Bronchial epithelial cell (primary cell): ENCODE data around the gene GRID2. TPM values are rescaled to one million over a fixed set of nuclear protein-coding genes. Genes with fewer than 3 reads are reported as not detected.
A peak's percentile ranks its signal among the peaks of the same experiment; 100 is the strongest.

Experiments
- DNase-seq: peaks from one replicate; pipeline ENCODE4 v3.0.0-alpha.2; 2010; ENCODE audit warnings: low read depth
- FAIRE-seq: peaks from 2 replicates; lab custom pipeline; 2011; peaks lifted over from hg19 to GRCh38; lab: Jason Lieb, UNC
- H3K27me3 ChIP-seq: 2 replicates; pipeline ENCODE4 v1.5.1; 2011; ENCODE audit warnings: low read length; ENCODE audit not compliant: control insufficient read depth, insufficient read depth
- H3K36me3 ChIP-seq: 2 replicates; pipeline ENCODE4 v1.5.1; 2011; ENCODE audit warnings: low read length; ENCODE audit not compliant: control insufficient read depth, insufficient read depth
- H3K4me3 ChIP-seq: 2 replicates; pipeline ENCODE4 v1.5.1; 2011; ENCODE audit warnings: mild to moderate bottlenecking, low read depth, low read length, control low read depth
- total RNA-seq: library from RNA; depleted of rRNA; stranded (reverse); fragments of >200 nt; gene quantifications from 2 replicates; pipeline ENCODE4 v1.2.1, GENCODE V29; 2014
- TF ChIP-seq, protein P1 (sequence below): IDR thresholded peaks from 2 replicates; pipeline ENCODE4 v1.5.1; 2011; ENCODE audit warnings: mild to moderate bottlenecking, moderate library complexity, low read length, control low read depth, inconsistent platforms; ENCODE audit not compliant: insufficient read depth, severe bottlenecking

Gene GRID2
- total RNA-seq, 1 donor from 2014 or later, result not detected

DNA sequence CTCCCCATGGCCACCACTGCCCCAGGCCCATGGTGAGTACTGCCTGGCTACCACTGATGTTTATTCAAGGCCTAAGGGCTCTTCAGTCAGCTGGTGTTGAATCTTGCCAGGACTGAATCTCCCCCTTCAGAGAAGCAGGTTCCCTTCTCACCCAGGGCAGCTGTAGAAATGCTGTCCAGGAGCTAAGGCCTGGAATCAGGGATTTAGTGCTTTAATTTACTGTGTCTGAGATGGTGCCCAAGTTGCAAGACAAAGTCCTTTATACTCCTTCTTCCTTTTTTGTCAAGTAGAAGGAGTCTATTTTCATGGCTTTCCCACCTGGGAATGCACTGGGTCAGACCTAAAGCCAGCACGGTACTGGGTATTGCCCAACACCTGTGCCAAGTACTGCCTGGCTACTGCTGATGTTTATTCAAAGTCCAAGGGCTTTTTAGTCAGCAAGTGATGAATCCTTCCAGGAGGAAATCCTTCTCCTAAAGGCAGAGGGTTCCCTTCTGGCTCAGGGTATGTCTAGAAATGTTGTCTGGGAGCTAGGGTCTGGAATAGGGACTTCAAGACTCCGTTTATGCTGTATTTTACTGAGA, 1407.2 kb downstream of the GRID2 start:
- no peak for FAIRE-seq
- H3K27me3 ChIP-seq, result no peaks in the 10 kb centered on the region
- no peaks in the 10 kb centered on the region for H3K36me3 ChIP-seq
- DNase-seq, result no peak
- TF ChIP-seq, protein P1, sequence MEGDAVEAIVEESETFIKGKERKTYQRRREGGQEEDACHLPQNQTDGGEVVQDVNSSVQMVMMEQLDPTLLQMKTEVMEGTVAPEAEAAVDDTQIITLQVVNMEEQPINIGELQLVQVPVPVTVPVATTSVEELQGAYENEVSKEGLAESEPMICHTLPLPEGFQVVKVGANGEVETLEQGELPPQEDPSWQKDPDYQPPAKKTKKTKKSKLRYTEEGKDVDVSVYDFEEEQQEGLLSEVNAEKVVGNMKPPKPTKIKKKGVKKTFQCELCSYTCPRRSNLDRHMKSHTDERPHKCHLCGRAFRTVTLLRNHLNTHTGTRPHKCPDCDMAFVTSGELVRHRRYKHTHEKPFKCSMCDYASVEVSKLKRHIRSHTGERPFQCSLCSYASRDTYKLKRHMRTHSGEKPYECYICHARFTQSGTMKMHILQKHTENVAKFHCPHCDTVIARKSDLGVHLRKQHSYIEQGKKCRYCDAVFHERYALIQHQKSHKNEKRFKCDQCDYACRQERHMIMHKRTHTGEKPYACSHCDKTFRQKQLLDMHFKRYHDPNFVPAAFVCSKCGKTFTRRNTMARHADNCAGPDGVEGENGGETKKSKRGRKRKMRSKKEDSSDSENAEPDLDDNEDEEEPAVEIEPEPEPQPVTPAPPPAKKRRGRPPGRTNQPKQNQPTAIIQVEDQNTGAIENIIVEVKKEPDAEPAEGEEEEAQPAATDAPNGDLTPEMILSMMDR, result no peak
- no peak overlapping the region for H3K4me3 ChIP-seq

DNA sequence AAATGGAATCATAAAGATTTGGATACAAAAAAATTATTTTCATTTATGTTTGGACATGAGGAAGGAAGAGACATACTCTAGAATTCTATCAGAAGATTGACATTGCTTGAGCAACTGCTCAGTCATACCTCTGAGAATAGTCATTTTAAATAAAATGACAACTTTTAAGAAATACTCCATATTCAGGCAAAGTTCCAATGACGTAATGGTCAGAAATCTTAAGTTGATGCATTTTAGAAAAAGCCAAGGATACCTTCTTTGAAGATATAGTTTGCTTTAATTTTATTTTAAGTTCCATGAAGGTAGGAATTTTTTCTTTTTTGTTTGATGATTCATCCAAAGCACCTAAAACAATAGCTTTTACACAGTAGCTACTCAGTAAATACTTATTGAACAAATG, 1414.5 kb downstream of the GRID2 start:
- DNase-seq, result no peak
- Histone ChIP-seq H3K4me3 (no peak overlapping the region), H3K27me3 (no peaks in the 10 kb centered on the region), H3K36me3 (no peaks in the 10 kb centered on the region)
- FAIRE-seq, result no peak
- TF ChIP-seq, protein P1, result no peak

DNA sequence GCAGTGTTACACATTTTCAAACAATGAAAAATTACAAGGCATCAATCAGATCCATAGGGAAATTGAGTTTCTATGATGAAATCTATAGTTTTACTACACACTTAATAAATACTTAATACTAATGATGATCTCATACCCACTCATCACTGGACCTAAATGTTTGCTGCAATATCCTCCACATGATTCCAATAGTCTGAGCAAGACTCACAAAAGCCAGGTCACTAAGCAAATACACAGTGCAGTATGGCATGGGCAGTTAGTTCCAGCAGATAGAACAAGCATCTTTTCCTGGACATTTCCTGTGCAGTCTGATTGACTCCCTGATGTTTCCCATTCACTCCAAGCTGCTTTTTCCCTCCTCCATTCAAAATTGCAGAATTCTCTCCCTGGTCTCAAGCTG, 1415.8 kb downstream of the GRID2 start:
- TF ChIP-seq, protein P1, result no peak
- Histone ChIP-seq H3K4me3 (no peak overlapping the region), H3K36me3 (no peaks in the 10 kb centered on the region), H3K27me3 (no peaks in the 10 kb centered on the region)
- DNase-seq (peak; percentile 85), FAIRE-seq (no peak)

DNA sequence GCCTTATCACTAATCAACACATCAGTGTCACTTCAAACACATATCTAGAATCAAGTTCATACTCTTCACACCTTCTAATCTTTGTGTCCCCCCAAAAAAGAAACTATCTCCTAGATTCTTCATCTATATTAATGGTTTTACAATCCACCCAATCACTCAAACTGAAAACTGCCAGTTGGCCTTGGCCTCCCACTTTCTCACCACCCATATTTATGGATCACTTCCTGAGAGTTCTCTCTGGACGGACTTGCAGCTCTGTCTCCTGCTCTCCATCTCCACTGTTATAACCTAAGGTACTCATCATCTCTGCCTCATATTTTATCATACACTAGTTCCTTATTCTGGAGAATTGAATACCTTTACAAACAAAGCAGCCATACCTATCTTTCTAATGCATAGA, 1418.7 kb downstream of the GRID2 start:
- DNase-seq (no peak), FAIRE-seq (no peak)
- no peaks in the 10 kb centered on the region for H3K27me3 ChIP-seq
- no peaks in the 10 kb centered on the region for H3K36me3 ChIP-seq
- H3K4me3 ChIP-seq, result no peak overlapping the region
- TF ChIP-seq, protein P1, result no peak

DNA sequence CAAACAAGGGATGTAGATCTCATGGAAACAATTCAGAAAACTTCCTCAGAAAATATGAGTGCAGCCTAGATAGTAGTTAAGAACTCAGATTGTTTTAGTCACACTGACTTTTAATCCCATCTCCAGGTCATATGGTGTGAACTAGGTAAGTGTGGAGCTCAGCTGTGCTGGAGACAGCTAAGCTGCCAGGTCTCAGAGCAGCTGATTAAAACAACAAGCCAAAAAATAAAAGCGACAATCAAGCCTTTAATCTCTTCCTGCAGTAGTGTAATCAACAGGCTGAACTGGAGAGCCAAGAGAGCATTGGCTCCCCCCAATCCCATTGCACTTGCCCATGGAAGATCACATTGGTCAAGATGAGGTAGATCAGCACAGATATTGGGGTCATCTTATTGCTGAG, 1426.5 kb downstream of the GRID2 start:
- TF ChIP-seq, protein P1, result no peak
- Histone ChIP-seq H3K4me3 (no peak overlapping the region), H3K36me3 (no peaks in the 10 kb centered on the region), H3K27me3 (no peaks in the 10 kb centered on the region)
- DNase-seq (no peak), FAIRE-seq (no peak)

DNA sequence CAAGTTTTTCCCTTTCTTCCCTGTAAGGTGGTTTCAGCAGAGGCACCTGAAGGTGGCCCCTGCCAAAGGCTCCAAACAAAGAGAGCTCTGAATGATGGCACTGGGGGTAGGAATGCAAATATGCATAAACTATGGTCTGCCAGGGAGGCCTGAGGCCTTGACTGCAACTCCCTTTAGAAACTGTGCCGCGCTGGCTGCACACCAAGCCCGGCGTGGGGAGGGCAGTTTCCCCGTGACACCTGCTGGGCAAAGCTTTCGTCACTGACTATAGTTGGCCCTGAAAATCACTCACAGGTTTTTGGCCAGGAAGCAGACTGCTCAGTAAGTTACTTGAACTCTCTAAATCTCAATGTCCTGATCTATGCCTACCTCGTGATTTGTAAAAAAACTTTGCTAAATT, 1427.0 kb downstream of the GRID2 start:
- H3K27me3 ChIP-seq, result no peaks in the 10 kb centered on the region
- DNase-seq, result no peak
- FAIRE-seq, result no peak
- H3K36me3 ChIP-seq, result no peaks in the 10 kb centered on the region
- TF ChIP-seq, protein P1, result no peak
- H3K4me3 ChIP-seq, result no peak overlapping the region
